NCI-H510A (cell line): ENCODE results near the gene S100A7A.

Experiments used
- DNase-seq: peaks from one replicate; lab custom pipeline; 2025; lab: John Stamatoyannopoulos, UW

The S100A7A gene

DNA sequence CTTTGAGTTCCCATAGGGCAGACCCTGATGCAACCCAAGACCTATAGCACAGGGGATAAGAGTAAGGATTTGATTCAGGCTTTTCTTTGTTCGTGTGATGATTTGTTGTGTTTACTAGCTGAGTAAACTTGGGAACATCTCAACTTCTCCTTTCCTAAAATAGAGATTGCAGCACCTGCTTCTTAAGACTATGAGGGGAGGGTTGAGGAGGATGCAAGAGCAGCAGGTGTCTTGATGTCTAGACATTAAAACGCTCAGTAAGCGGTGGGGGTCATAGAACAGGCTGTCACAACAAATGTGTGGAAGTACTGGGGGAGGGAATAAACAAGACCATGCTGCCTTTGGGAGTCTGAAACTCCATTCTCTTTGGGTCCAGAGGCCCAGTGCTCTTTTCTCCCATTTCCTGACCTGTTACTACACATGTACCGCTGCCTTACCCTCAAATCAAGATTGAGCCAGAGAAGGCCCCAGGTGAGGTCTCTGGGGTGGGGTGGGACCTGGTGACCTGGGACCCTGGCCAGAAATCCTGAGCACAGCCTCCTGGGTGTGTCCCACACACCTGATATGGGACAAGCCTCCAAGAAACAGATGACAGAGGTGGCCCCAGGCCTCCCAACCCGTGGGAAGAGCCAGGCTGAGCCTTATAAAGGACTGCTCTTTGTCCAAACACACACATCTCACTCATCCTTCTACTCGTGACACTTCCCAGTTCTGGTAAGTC is at the start of gene S100A7A:
TSS of gene S100A7A (plus strand) at position 671 of the 721 bp plus-strand sequence. CDS start 1,563 bp downstream, outside the sequence.
- DNase-seq = no peak

GRCh38 chr1:153367090-153367489 is 49.2 kb upstream of the S100A7A start:
- DNase-seq = no peak

- DNase-seq = no peak
Measured at GRCh38 chr1:153368495-153368894, 47.8 kb upstream of the S100A7A start.

DNA sequence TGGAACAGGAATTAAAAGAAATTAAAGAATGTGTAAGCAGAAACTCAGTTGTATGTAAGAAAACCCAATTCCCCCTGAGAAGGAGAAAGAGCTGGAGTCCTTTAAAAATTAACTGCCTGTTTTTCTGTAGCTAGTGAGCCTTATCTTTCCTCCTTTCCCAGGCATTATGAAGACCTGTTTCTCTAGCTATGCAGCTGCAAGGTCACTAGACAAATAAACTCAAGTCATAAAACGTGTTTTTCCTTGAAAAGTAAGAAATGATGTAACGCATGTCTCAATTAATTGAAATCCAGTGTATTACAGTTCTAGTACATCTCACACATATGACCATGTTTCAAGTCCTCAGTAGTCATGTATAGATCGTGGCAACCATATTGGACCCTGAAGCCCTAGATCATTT is 46.2 kb upstream of the S100A7A start:
- no peak for DNase-seq

GRCh38 chr1:153371231-153371630 is 45.1 kb upstream of the S100A7A start:
- no peak for DNase-seq

GRCh38 chr1:153372571-153372970 is 43.7 kb upstream of the S100A7A start:
- DNase-seq = no peak

GRCh38 chr1:153374071-153374470 is 42.2 kb upstream of the S100A7A start:
- no peak for DNase-seq

GRCh38 chr1:153375511-153375910 is 40.8 kb upstream of the S100A7A start, which contains the start of gene S100A12:
Gene S100A12 (minus strand): TSS chr1:153375621. CDS start chr1:153374592, 1,029 bp downstream.
- no peak for DNase-seq

DNA sequence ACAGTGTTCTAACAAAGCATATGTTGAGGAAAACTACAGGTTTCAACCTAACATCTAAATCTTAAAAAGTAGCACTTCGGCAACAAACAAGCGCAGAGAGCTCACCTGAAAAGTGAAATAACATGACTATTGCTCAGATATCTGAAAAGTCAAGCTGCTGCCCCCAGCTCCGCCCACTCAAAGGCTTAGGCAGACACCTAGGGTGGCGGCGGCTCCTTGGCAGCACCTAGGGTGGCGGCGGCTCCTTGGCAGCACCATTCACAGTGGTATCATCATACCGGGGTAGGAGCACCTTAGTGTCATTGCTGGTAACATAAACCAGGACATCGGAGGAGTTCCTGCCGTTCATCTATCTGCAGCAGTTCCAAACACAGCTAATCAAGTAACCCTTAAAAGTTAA is 36.7 kb upstream of the S100A7A start:
- DNase-seq = no peak

DNA sequence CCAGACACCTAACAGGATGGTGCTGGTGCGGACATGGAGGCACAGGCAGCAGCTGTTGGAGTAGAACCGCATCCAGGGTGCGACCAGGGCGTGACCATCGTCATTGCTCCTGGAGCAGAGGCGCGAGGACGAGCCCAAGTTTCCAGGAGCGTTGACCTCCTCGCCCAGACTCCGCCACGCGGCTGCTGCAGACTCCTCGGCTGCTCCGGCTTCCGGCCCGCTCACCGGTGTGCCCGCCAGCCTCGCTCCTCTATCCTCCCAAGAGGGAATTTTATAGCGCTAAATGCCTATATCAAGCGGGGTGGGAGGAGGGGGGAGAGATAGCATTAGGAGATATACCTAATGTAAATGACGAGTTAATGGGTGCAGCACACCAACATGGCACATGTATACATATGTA is 35.6 kb upstream of the S100A7A start:
- no peak for DNase-seq

GRCh38 chr1:153384958-153385580 is 31.3 kb upstream of the S100A7A start:
- DNase-seq = no peak

DNA sequence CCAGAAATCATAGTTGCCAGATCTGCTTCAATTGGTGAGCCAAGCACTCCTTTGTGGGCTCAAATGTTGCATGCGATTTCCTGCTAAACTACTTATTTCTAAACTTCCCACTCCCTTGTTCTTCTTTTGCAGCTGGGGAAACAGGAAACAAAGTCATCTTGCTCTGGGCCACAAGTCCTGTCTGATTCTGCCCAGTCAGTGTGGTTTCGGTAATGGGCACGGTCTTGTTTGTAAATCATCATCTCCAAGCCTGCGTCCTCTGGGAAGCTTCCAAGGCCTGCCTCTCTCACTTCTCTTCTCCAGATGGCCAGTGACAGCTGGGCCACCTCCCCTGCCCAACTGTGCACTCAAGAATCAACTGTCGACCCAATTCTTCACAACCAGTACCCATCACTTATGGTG is 29.8 kb upstream of the S100A7A start:
- DNase-seq = no peak

DNA sequence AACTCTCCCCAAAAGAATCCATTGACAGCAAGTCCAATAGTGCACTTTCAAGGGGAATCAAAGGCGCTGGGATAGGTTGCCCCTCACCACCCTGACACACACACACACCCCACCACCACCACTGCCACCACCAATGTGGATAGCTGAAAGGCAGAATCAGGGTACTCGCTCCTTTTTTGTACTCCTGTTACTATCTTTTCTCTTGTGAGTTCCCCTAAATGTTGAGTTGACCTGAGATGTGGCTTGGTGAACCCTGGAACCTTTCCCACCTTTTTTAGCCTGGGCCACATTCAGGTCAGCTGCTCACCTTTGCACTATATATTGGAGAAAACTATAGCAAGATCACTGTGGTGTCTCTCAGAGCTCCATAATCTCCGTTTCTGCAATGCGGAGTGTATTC is 29.3 kb upstream of the S100A7A start:
- DNase-seq = no peak

DNA sequence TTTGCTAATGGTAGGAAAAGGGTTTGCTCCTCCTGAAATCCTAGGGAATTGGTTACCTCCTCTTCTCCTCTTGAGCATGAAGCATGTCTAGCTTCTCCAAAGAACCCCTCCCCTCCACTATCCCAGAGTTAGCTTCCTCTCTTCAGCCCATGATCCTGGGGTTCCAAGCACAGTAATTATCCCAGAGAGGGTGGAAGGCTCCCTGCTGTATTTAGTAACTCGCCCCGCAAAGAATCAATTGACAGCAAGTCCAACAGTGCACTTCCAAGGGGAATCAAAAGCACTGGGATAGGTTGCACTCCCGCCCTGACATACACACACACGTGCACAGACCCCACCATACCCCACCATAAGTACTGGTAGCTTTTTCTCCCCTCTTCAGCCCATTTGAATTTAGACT is 28.5 kb upstream of the S100A7A start:
- DNase-seq = no peak

DNA sequence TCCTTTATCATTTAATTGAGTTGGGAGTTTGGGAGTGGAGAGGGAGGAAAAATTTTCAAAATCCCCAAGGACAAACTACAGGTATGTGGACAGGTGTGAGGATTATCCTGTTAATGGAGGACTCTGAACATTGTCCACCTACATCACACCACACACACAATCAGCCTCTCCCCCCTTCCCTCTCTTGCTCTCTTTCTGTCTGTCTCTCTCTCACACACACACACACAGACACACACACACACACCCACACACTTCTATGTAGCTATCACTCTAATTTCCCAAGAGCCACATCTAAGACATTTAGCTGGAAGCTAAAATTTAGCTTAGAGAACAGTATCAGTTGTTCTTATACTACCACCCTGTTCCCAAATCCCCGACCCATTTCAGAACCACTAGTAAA is 26.9 kb upstream of the S100A7A start:
- DNase-seq = no peak

DNA sequence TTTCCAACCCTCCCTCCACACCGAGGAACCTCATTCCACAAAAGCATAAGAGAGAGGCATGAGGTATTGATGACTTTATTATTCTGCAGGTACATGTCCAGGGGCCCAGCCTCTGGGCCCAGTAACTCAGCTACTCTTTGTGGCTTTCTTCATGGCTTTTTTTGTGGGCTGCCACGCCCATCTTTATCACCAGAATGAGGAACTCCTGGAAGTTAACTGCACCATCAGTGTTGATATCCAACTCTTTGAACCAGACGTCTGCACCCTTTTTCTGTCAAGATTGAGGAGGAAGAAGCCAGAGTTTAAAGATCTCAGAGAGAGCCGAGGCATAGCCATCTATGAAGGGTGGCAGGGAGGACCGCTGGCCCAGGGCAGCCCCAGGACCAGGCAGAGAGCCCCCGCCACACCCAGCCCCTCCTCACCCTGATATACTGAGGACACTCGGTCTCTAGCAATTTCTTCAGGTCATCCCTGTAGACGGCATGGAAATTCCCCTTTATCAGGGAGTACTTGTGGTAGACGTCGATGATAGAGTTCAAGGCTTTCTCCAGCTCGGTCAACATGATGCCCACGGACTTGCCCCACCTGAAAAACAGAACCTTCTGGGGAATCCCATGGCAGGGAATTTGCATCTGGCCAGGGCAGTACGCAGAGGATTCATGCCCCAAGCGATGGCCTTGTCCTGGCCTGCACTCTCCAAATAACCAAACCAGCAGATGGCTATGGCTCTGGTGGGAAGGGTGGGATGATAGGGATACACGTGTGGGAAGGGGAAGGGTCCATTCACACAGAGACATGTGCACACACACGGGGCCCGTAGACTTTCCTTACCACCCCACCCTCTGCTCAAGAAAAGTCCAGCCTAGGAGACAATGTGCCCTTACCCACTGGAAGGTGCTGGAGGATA is 26.1 kb upstream of the S100A7A start:
- DNase-seq = no peak

- DNase-seq = no peak
Measured at GRCh38 chr1:153390938-153391710, 25.2 kb upstream of the S100A7A start, which contains the start of gene S100A8. Gene S100A8 (minus strand): TSS chr1:153391073. CDS start chr1:153390535, 538 bp downstream.

GRCh38 chr1:153392258-153392657 is 24.1 kb upstream of the S100A7A start:
- DNase-seq = no peak

DNA sequence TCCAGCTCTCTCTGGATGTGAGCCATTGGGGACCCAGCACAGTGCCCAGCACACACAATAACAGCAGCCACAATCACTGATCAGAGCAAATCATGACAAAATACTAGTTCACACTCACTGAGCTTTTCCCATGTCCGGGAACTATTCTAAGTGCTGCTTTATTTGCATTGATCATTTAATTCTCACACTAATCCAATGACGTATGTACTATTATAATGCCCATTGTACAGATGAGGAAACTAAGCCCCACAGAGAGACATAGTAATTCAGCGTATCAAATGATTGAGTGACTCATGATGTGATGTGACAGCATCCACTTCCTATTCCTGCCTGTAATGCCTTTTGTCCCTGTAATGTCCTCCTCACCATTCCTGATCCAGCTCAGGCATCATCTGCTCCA is 23.5 kb upstream of the S100A7A start:
- DNase-seq = no peak

DNA sequence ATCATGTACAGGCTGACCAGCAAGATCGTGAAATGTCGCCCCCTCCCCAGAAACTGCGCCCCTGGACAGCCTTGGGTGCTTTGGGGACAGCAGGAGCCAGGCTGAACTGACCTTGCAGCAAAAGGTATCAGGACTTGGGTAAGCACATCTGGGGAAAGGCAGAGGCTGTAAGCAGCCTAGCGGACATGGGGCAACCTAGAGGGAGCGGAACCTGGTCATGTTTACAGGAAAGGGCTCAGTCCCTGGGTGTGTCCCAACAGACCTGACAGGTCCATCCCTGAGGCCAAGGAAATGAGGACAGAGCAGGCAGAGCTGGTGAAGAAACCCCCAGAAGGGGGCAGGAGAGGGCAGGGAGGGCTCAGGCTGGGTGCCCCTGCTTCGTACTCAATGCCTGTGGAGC is 22.4 kb upstream of the S100A7A start:
- no peak for DNase-seq

GRCh38 chr1:153394391-153394790 is 21.9 kb upstream of the S100A7A start:
- no peak for DNase-seq
